Ishikawa (cell line): ENCODE results near the gene TXLNB.

Source experiments
- CEBPB ChIP-seq: IDR thresholded peaks from 2 replicates; pipeline ENCODE4 v1.6.1; 2012
- CREB1 ChIP-seq: IDR thresholded peaks from 2 replicates; pipeline ENCODE4 v1.6.1; 2012; ENCODE audit warnings: low read depth
- EGR1 ChIP-seq: IDR thresholded peaks from 2 replicates; pipeline ENCODE4 v1.6.1; 2012
- EP300 ChIP-seq: IDR thresholded peaks from 2 replicates; pipeline ENCODE4 v1.6.1; 2012; ENCODE audit warnings: borderline replicate concordance
- FOXM1 ChIP-seq: IDR thresholded peaks from 2 replicates; pipeline ENCODE4 v1.6.1; 2012; ENCODE audit warnings: low read depth, borderline replicate concordance
- MAX ChIP-seq: IDR thresholded peaks from 2 replicates; pipeline ENCODE4 v1.6.1; 2012
- NFIC ChIP-seq: IDR thresholded peaks from 2 replicates; pipeline ENCODE4 v1.6.1; 2012
- RAD21 ChIP-seq: IDR thresholded peaks from 2 replicates; pipeline ENCODE4 v1.6.1; 2012; ENCODE audit warnings: low read depth
- REST ChIP-seq: IDR thresholded peaks from 2 replicates; pipeline ENCODE4 v1.6.1; 2012; ENCODE audit warnings: low read depth, mild to moderate bottlenecking
- TAF1 ChIP-seq: IDR thresholded peaks from 2 replicates; pipeline ENCODE4 v1.6.1; 2012; ENCODE audit warnings: low read depth, mild to moderate bottlenecking
- TCF12 ChIP-seq: IDR thresholded peaks from 2 replicates; pipeline ENCODE4 v1.6.1; 2012; ENCODE audit warnings: low read depth
- TEAD4 ChIP-seq: IDR thresholded peaks from 2 replicates; pipeline ENCODE4 v1.6.1; 2012
- USF1 ChIP-seq: IDR thresholded peaks from 2 replicates; pipeline ENCODE4 v1.6.1; 2012
- YY1 ChIP-seq: IDR thresholded peaks from 2 replicates; pipeline ENCODE4 v1.6.1; 2012; ENCODE audit warnings: low read depth
- ZBTB7A ChIP-seq: IDR thresholded peaks from 2 replicates; pipeline ENCODE4 v1.6.1; 2012; ENCODE audit warnings: low read depth

TXLNB gene

GRCh38 chr6:139277161-139277560 is 14.6 kb downstream of the TXLNB start:
- TF ChIP-seq EGR1, result no peak
- TF ChIP-seq CREB1, result no peak
- TF ChIP-seq REST, result no peak
- no peak for TF ChIP-seq YY1
- no peak for TF ChIP-seq EP300
- no peak for TF ChIP-seq USF1
- no peak for TF ChIP-seq ZBTB7A
- TF ChIP-seq NFIC, result no peak
- no peak for TF ChIP-seq TCF12
- TF ChIP-seq TEAD4, result no peak
- TF ChIP-seq RAD21, result no peak
- TF ChIP-seq FOXM1, result no peak
- no peak for TF ChIP-seq TAF1
- no peak for TF ChIP-seq CEBPB

- no peak for TF ChIP-seq YY1
- no peak for TF ChIP-seq ZBTB7A
- no peak for TF ChIP-seq RAD21
Observed at GRCh38 chr6:139275279-139276055, 16.3 kb downstream of the TXLNB start.

- no peak for TF ChIP-seq NFIC
- no peak for TF ChIP-seq RAD21
- no peak for TF ChIP-seq FOXM1
- no peak for TF ChIP-seq MAX
- TF ChIP-seq REST, result no peak
- no peak for TF ChIP-seq CEBPB
- TF ChIP-seq CREB1, result no peak
- TF ChIP-seq TAF1, result no peak
- no peak for TF ChIP-seq EGR1
- TF ChIP-seq ZBTB7A, result no peak
- no peak for TF ChIP-seq YY1
- no peak for TF ChIP-seq EP300
- TF ChIP-seq TEAD4, result no peak
- no peak for TF ChIP-seq USF1
- no peak for TF ChIP-seq TCF12
Observed at GRCh38 chr6:139271056-139271455, 20.7 kb downstream of the TXLNB start.

- TF ChIP-seq USF1 (no peak), EP300 (no peak)
Observed at GRCh38 chr6:139270249-139270648, 21.5 kb downstream of the TXLNB start.

- no peak for TF ChIP-seq TEAD4
- TF ChIP-seq YY1, result no peak
- TF ChIP-seq REST, result no peak
Observed at GRCh38 chr6:139265512-139266190, 26.1 kb downstream of the TXLNB start.
